ENCODE data around the gene SAMD4A. TPM values are rescaled to one million over a fixed set of nuclear protein-coding genes. Genes with fewer than 3 reads are reported as not detected.
A peak's percentile ranks its signal among the peaks of the same experiment; 100 is the strongest.

The SAMD4A gene
- total RNA-seq, 4 donors from 2014 or later: 2.9 to 19.5 (median 3.9) TPM

- intact Hi-C loops (cut with DNase I): no loop called here
- 87 to 91% methylated on average over 6 of the region's 6 CpGs for WGBS, 2 donors
- TF ChIP-seq POLR2A (IDR thresholded peaks at IDR 0.05) (no peak), CTCF (IDR thresholded peaks at IDR 0.05) (no peak)
- Histone ChIP-seq H3K4me3 (no peak overlapping the region), H3K27me3 (no peaks in the 10 kb centered on the region), H3K36me3 (no peaks in the 10 kb centered on the region), H3K4me1 (peaks cover 0 to 29% (median 11%) of the 10 kb centered on the region in 3 donors), H3K27ac (no peak overlapping the region), H3K9me3 (peaks cover 0 to 12% (median 0%) of the 10 kb centered on the region in 3 donors)
- no peak for DNase-seq
Measured at GRCh38 chr14:54574528-54574927, 7.6 kb downstream of the SAMD4A start.

GRCh38 chr14:54577494-54577893 lies 10.6 kb downstream of the SAMD4A start:
- TF ChIP-seq CTCF (IDR thresholded peaks at IDR 0.05) (no peak), POLR2A (IDR thresholded peaks at IDR 0.05) (no peak)
- intact Hi-C loops (cut with DNase I): no loop called here
- peak overlapping the region in 1 of 4 donors; percentile 8 for H3K27ac ChIP-seq

GRCh38 chr14:54577977-54578376 lies 11.0 kb downstream of the SAMD4A start:
- Histone ChIP-seq H3K27ac (peak overlapping the region in 1 of 4 donors; percentile 8), H3K4me1 (peaks cover 0 to 12% (median 4%) of the 10 kb centered on the region in 3 donors), H3K4me3 (no peak overlapping the region), H3K36me3 (no peaks in the 10 kb centered on the region), H3K9me3 (peaks cover 0 to 4% (median 0%) of the 10 kb centered on the region in 3 donors), H3K27me3 (no peaks in the 10 kb centered on the region)
- TF ChIP-seq CTCF (IDR thresholded peaks at IDR 0.05) (no peak), POLR2A (IDR thresholded peaks at IDR 0.05) (no peak)
- no peak for DNase-seq
- intact Hi-C loops (cut with DNase I): no loop called here
- WGBS, 2 donors: 77 to 86% methylated on average over 3 of the region's 3 CpGs

More at GRCh38 chr14:54577494-54577893, 10.6 kb downstream of the SAMD4A start:
- no peak overlapping the region for H3K4me3 ChIP-seq
- DNase-seq: no peak
- H3K27me3 ChIP-seq: no peaks in the 10 kb centered on the region
- H3K9me3 ChIP-seq: peaks cover 0 to 9% (median 0%) of the 10 kb centered on the region in 3 donors
- no peaks in the 10 kb centered on the region for H3K36me3 ChIP-seq
- peaks cover 0 to 12% (median 4%) of the 10 kb centered on the region in 3 donors for H3K4me1 ChIP-seq
- WGBS, 2 donors: 83 to 84% methylated on average over 6 of the region's 6 CpGs

DNA sequence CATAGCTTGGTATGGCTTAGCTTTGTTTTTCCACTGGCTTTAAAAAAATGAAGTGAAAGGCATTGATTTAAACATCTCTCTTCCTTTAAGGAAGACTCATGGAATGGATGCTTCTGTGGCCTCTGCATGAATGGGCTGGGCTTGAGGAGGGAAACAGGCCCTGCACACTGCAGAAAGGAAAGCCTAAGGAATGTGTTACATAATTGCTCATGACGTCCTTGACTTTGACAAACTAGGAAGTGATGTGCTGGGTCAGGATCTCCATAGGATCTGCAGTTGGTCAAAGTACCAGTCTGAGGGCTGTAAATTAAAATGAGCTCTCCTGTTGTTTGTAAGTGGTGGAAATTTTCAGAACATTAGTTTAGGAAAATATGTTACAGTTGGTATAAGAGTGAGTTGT lies 12.7 kb downstream of the SAMD4A start:
- no peak for TF ChIP-seq POLR2A (IDR thresholded peaks at IDR 0.05)
- TF ChIP-seq CTCF (IDR thresholded peaks at IDR 0.05): no peak
- peaks cover 0 to 12% (median 4%) of the 10 kb centered on the region in 3 donors for H3K4me1 ChIP-seq
- no peaks in the 10 kb centered on the region for H3K9me3 ChIP-seq
- intact Hi-C loops (cut with DNase I): no loop called here
- DNase-seq: no peak
- H3K27me3 ChIP-seq: no peaks in the 10 kb centered on the region
- H3K27ac ChIP-seq: no peak overlapping the region
- WGBS, 2 donors: 16 to 35% methylated on average over 1 of the region's 1 CpG
- H3K36me3 ChIP-seq: no peaks in the 10 kb centered on the region
- H3K4me3 ChIP-seq: no peak overlapping the region

GRCh38 chr14:54580933-54581332 lies 14.0 kb downstream of the SAMD4A start:
- Histone ChIP-seq H3K27me3 (no peaks in the 10 kb centered on the region), H3K4me3 (no peak overlapping the region), H3K4me1 (peaks cover 0 to 12% (median 4%) of the 10 kb centered on the region in 3 donors), H3K36me3 (no peaks in the 10 kb centered on the region), H3K9me3 (no peaks in the 10 kb centered on the region), H3K27ac (no peak overlapping the region)
- 93% methylated on average over 3 of the region's 3 CpGs for WGBS, 2 donors
- DNase-seq: no peak
- no peak for TF ChIP-seq CTCF (IDR thresholded peaks at IDR 0.05)
- no peak for TF ChIP-seq POLR2A (IDR thresholded peaks at IDR 0.05)
- intact Hi-C loops (cut with DNase I): no loop called here

Data from esophagus squamous epithelium (tissue), 5 donors.